Kidney capillary endothelial cell (primary cell): ENCODE data around the gene ATF2.

Experiments used
- DNase-seq: peaks from one replicate; pipeline ENCODE4 v3.0.0-alpha.2; 2018; ENCODE audit warnings: low spot score

The ATF2 gene

GRCh38 chr2:175025233-175025632, 142.8 kb downstream of the ATF2 start:
- DNase-seq, result no peak

DNA sequence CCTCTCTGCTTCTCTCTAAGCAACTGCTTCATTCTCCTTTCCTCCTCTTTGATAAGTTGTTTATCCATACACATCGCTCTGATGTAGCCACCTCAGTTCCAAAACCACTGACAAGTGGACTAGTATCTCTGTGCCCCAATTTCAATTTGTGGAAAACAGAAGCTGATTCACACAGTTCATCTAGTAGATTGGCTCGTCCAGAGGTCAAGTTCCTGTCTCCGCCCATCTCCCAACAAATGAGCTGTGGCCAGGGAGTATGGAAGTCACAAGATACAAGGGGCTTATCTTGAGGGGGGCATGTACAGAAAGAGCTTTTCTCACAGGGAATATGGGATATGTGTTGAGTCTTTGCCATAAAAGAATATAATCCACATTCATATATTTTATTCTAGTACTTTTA, 145.1 kb downstream of the ATF2 start:
- no peak for DNase-seq
